ENCODE measurements around the gene TUNAR. TPM values are rescaled to one million over a fixed set of nuclear protein-coding genes. Genes with fewer than 3 reads are reported as not detected.

The TUNAR gene
- total RNA-seq, 1 donor from 2014 or later: not detected

- H3K4me1 Mint-ChIP-seq (ENCODE audit: low read depth): no peaks in the 10 kb centered on the region
- H3K4me3 Mint-ChIP-seq (ENCODE audit: unreplicated experiment): no peak overlapping the region
- peaks cover 21% of the 10 kb centered on the region for H3K27me3 Mint-ChIP-seq (ENCODE audit: low read depth)
- H3K36me3 Mint-ChIP-seq (ENCODE audit: low read depth): no peaks in the 10 kb centered on the region
- no peaks in the 10 kb centered on the region for H3K9me3 Mint-ChIP-seq (ENCODE audit: low read depth)
- TF ChIP-seq, protein P1, sequence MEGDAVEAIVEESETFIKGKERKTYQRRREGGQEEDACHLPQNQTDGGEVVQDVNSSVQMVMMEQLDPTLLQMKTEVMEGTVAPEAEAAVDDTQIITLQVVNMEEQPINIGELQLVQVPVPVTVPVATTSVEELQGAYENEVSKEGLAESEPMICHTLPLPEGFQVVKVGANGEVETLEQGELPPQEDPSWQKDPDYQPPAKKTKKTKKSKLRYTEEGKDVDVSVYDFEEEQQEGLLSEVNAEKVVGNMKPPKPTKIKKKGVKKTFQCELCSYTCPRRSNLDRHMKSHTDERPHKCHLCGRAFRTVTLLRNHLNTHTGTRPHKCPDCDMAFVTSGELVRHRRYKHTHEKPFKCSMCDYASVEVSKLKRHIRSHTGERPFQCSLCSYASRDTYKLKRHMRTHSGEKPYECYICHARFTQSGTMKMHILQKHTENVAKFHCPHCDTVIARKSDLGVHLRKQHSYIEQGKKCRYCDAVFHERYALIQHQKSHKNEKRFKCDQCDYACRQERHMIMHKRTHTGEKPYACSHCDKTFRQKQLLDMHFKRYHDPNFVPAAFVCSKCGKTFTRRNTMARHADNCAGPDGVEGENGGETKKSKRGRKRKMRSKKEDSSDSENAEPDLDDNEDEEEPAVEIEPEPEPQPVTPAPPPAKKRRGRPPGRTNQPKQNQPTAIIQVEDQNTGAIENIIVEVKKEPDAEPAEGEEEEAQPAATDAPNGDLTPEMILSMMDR (IDR thresholded peaks at IDR 0.05): no peak
- no peak overlapping the region for H3K27ac Mint-ChIP-seq (ENCODE audit: unreplicated experiment)
- no peak for DNase-seq (ENCODE audit: low spot score)
These were observed 41.8 kb downstream of the TUNAR start for GRCh38 chr14:95918466-95918865.

DNA sequence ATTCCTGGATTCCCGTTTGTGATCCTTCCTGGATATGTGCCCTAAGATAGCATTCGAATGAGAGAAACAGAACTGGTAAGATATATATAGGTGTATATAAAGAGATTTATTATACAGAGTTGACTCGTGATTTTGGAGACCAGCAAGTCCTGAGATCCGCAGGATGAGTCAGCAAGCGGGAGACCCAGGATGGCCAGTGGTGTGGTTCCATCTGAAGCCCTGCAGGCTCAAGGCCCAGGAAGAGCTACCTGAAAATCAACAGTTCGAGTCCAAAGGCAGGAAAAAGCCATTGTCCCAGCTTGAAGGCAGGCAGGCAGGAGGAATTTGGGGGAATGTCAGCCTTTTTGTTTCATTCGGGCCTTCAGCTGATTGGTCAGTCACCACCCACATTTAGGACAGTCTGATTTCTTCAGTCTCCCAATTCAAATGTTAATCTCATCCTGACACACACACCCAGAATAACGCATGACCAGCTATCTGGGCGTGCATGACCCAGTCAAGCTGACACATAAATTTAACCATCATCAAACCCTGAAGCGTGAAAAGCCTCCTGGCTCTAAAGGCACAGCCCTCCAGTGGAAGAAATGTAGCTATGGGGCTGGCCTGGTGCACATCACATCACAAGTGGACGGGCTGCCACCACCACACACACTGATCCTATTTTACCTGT lies 44.3 kb downstream of the TUNAR start:
- H3K27me3 Mint-ChIP-seq (ENCODE audit: low read depth): peaks cover 27% of the 10 kb centered on the region
- DNase-seq (ENCODE audit: low spot score): no peak
- no peaks in the 10 kb centered on the region for H3K36me3 Mint-ChIP-seq (ENCODE audit: low read depth)
- TF ChIP-seq, protein P1 (IDR thresholded peaks at IDR 0.05): no peak
- no peaks in the 10 kb centered on the region for H3K4me1 Mint-ChIP-seq (ENCODE audit: low read depth)
- no peak overlapping the region for H3K27ac Mint-ChIP-seq (ENCODE audit: unreplicated experiment)
- no peak overlapping the region for H3K4me3 Mint-ChIP-seq (ENCODE audit: unreplicated experiment)
- H3K9me3 Mint-ChIP-seq (ENCODE audit: low read depth): no peaks in the 10 kb centered on the region

DNA sequence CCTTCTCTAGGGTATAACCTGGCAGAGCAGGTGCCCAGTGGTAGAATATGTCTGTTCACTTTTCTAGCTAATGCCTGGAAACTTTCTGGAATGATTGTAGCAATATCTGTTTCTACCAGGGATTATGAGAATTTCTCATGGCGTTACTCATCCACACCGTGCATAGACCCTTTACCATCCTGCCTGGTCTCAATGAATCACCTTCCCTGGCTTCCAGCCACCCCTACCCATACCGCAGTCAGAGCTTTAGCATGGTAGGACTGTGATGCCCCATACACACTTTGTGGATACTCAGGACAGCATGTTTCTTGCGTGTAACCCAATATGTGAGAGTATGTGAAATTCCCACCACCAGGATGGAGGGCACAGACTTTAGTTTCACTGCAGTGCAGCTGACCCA lies 45.4 kb downstream of the TUNAR start:
- TF ChIP-seq, protein P1 (IDR thresholded peaks at IDR 0.05): no peak
- Mint-ChIP-seq H3K36me3 (ENCODE audit: low read depth) (no peaks in the 10 kb centered on the region), H3K27me3 (ENCODE audit: low read depth) (peaks cover 24% of the 10 kb centered on the region), H3K4me1 (ENCODE audit: low read depth) (no peaks in the 10 kb centered on the region), H3K9me3 (ENCODE audit: low read depth) (no peaks in the 10 kb centered on the region), H3K4me3 (ENCODE audit: unreplicated experiment) (no peak overlapping the region), H3K27ac (ENCODE audit: unreplicated experiment) (no peak overlapping the region)
- no peak for DNase-seq (ENCODE audit: low spot score)

DNA sequence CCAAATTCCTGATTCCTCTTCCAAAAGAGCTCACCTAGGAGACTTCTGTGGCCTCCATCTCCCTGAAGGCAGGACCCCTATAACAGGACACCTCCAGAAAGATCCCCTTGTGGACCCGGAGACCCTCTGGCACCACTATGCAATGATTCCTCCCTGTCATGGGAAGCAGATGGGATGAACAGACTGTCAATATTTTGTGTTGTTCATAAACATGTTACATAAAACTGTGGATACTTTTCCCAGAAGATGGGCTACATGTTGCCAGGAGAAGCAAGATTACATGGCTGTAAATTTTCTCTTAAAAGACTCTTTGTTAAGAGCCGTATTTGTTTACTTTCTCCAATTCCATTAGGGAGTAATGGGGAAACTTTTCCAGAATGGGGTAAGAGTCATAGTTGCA lies 52.1 kb downstream of the TUNAR start:
- no peaks in the 10 kb centered on the region for H3K36me3 Mint-ChIP-seq (ENCODE audit: low read depth)
- H3K4me3 Mint-ChIP-seq (ENCODE audit: unreplicated experiment): no peak overlapping the region
- H3K4me1 Mint-ChIP-seq (ENCODE audit: low read depth): no peaks in the 10 kb centered on the region
- no peak for DNase-seq (ENCODE audit: low spot score)
- no peaks in the 10 kb centered on the region for H3K9me3 Mint-ChIP-seq (ENCODE audit: low read depth)
- no peak overlapping the region for H3K27ac Mint-ChIP-seq (ENCODE audit: unreplicated experiment)
- H3K27me3 Mint-ChIP-seq (ENCODE audit: low read depth): peaks cover 17% of the 10 kb centered on the region
- TF ChIP-seq, protein P1 (IDR thresholded peaks at IDR 0.05): no peak

- Mint-ChIP-seq H3K4me3 (ENCODE audit: unreplicated experiment) (no peak overlapping the region), H3K4me1 (ENCODE audit: low read depth) (no peaks in the 10 kb centered on the region), H3K36me3 (ENCODE audit: low read depth) (no peaks in the 10 kb centered on the region), H3K27ac (ENCODE audit: unreplicated experiment) (no peak overlapping the region), H3K9me3 (ENCODE audit: low read depth) (no peaks in the 10 kb centered on the region), H3K27me3 (ENCODE audit: low read depth) (peaks cover 14% of the 10 kb centered on the region)
- DNase-seq (ENCODE audit: low spot score): no peak
- TF ChIP-seq, protein P1 (IDR thresholded peaks at IDR 0.05): no peak
These were observed 54.8 kb downstream of the TUNAR start for GRCh38 chr14:95931384-95931783.

Measured in chondrocyte (in vitro differentiated cells).